H9 (cell line): ENCODE results near the gene CYS1. TPM values are rescaled to one million over a fixed set of nuclear protein-coding genes. Genes with fewer than 3 reads are reported as not detected.
A peak's percentile ranks its signal among the peaks of the same experiment; 100 is the strongest.

ENCODE experiments used
- DNase-seq: peaks from one replicate; pipeline ENCODE4 v3.0.0-alpha.2; 2017
- H2AFZ ChIP-seq: one replicate; pipeline ENCODE4 v1.6.1; 2013; ENCODE audit warnings: mild to moderate bottlenecking, low read length, control low read depth, moderate library complexity
- H2AK5ac ChIP-seq: 2 replicates; pipeline ENCODE4 v1.6.1; 2013; ENCODE audit warnings: low read length, control low read depth, mixed read lengths; ENCODE audit not compliant: insufficient read length
- H2BK120ac ChIP-seq: one replicate; pipeline ENCODE4 v1.6.1; 2013; ENCODE audit warnings: low read depth, mild to moderate bottlenecking, low read length, control low read depth, inconsistent platforms; ENCODE audit not compliant: poor library complexity, severe bottlenecking
- H2BK12ac ChIP-seq: 2 replicates; pipeline ENCODE4 v1.6.1; 2013; ENCODE audit warnings: low read length, control low read depth, mixed read lengths, low read depth; ENCODE audit not compliant: insufficient read length
- H2BK15ac ChIP-seq: 2 replicates; pipeline ENCODE4 v1.6.1; 2013; ENCODE audit warnings: low read depth, low read length, control low read depth
- H2BK20ac ChIP-seq: one replicate; pipeline ENCODE4 v1.6.1; 2013; ENCODE audit warnings: low read depth, mild to moderate bottlenecking, low read length, control low read depth, inconsistent platforms; ENCODE audit not compliant: poor library complexity, severe bottlenecking
- H2BK5ac ChIP-seq: 2 replicates; pipeline ENCODE4 v1.6.1; 2013; ENCODE audit warnings: low read length, control low read depth, mixed read lengths; ENCODE audit not compliant: insufficient read length
- H3K14ac ChIP-seq: 2 replicates; pipeline ENCODE4 v1.6.1; 2013; ENCODE audit warnings: low read length, control low read depth; ENCODE audit not compliant: insufficient read depth
- H3K18ac ChIP-seq: 2 replicates; pipeline ENCODE4 v1.6.1; 2013; ENCODE audit warnings: low read depth, mild to moderate bottlenecking, mixed read lengths, low read length, control low read depth; ENCODE audit not compliant: insufficient read length
- H3K23ac ChIP-seq: 2 replicates; pipeline ENCODE4 v1.6.1; 2013; ENCODE audit warnings: low read length, control low read depth, mixed read lengths, low read depth; ENCODE audit not compliant: insufficient read length
- H3K23me2 ChIP-seq: 2 replicates; pipeline ENCODE4 v1.6.1; 2013; ENCODE audit warnings: low read depth, mild to moderate bottlenecking, mixed read lengths, low read length, control low read depth; ENCODE audit not compliant: insufficient read length, poor library complexity, severe bottlenecking
- H3K27ac ChIP-seq: 2 replicates; pipeline ENCODE4 v1.5.1; 2013; ENCODE audit warnings: low read length, control low read depth, mixed read lengths, low read depth; ENCODE audit not compliant: insufficient read length
- H3K27me3 ChIP-seq: 2 replicates; pipeline ENCODE4 v1.6.1; 2013; ENCODE audit warnings: low read length, control low read depth, inconsistent platforms; ENCODE audit not compliant: insufficient read depth
- H3K4ac ChIP-seq: 2 replicates; pipeline ENCODE4 v1.6.1; 2013; ENCODE audit warnings: low read depth, mild to moderate bottlenecking, control low read depth, inconsistent platforms, low read length, moderate library complexity
- H3K4me1 ChIP-seq: 2 replicates; pipeline ENCODE4 v1.6.1; 2013; ENCODE audit warnings: low read length, control low read depth, inconsistent platforms; ENCODE audit not compliant: insufficient read depth
- H3K4me2 ChIP-seq: 2 replicates; pipeline ENCODE4 v1.6.1; 2013; ENCODE audit warnings: low read length, control low read depth, mixed read lengths; ENCODE audit not compliant: insufficient read length, insufficient read depth
- H3K56ac ChIP-seq: 2 replicates; pipeline ENCODE4 v1.6.1; 2013; ENCODE audit warnings: low read depth, mild to moderate bottlenecking, mixed read lengths, low read length, control low read depth; ENCODE audit not compliant: insufficient read length
- H3K79me1 ChIP-seq: 2 replicates; pipeline ENCODE4 v1.6.1; 2013; ENCODE audit warnings: low read depth, mild to moderate bottlenecking, moderate library complexity, low read length, control low read depth, inconsistent platforms; ENCODE audit not compliant: insufficient read depth, poor library complexity, severe bottlenecking
- H3K79me2 ChIP-seq: 2 replicates; pipeline ENCODE4 v1.6.1; 2013; ENCODE audit warnings: low read length, control low read depth, inconsistent platforms; ENCODE audit not compliant: insufficient read depth
- H3K9ac ChIP-seq: 2 replicates; pipeline ENCODE4 v1.6.1; 2013; ENCODE audit warnings: low read length, control low read depth, mixed read lengths; ENCODE audit not compliant: insufficient read length; ENCODE audit errors: extremely low read depth
- H3K9me3 ChIP-seq: one replicate; pipeline ENCODE4 v1.6.1; 2013; ENCODE audit warnings: low read depth, low read length, inconsistent platforms; ENCODE audit not compliant: control insufficient read depth
- H3T11ph ChIP-seq: one replicate; pipeline ENCODE4 v1.6.1; 2013; ENCODE audit warnings: mild to moderate bottlenecking, low read length, control low read depth, inconsistent platforms
- H4K20me1 ChIP-seq: one replicate; pipeline ENCODE4 v1.6.1; 2013; ENCODE audit not compliant: control insufficient read depth, insufficient read length, insufficient read depth
- H4K5ac ChIP-seq: 2 replicates; pipeline ENCODE4 v1.6.1; 2013; ENCODE audit warnings: low read depth, mild to moderate bottlenecking, mixed read lengths, low read length, control low read depth; ENCODE audit not compliant: insufficient read length
- H4K8ac ChIP-seq: replicated peaks from 2 replicates; pipeline ENCODE4 v1.6.1; 2013; ENCODE audit warnings: low read length, control low read depth, mixed read lengths, low read depth; ENCODE audit not compliant: insufficient read length
- H4K91ac ChIP-seq: 2 replicates; pipeline ENCODE4 v1.6.1; 2013; ENCODE audit warnings: low read depth, mild to moderate bottlenecking, moderate library complexity, mixed read lengths, low read length, control low read depth; ENCODE audit not compliant: insufficient read length
- H3K27ac Mint-ChIP-seq, 3 experiments: 2 replicates in 2 of 3; 3 replicates in 1 of 3; pipeline ENCODE4 v1.8.0; 2020 to 2021; ENCODE audit warnings: mixed read lengths in 3 of 3, mild to moderate bottlenecking in 1 of 3, moderate library complexity in 1 of 3
- H3K27me3 Mint-ChIP-seq: 2 replicates; pipeline ENCODE4 v1.8.0; 2021; ENCODE audit warnings: low read depth, mild to moderate bottlenecking, moderate library complexity, mixed read lengths
- H3K36me3 Mint-ChIP-seq, 3 experiments: 2 replicates in 2 of 3; 3 replicates in 1 of 3; pipeline ENCODE4 v1.8.0; 2020 to 2021; ENCODE audit warnings: low read depth in 3 of 3, mixed read lengths in 3 of 3; ENCODE audit not compliant: insufficient read depth in 1 of 3
- H3K4me1 Mint-ChIP-seq, 2 experiments: 2 replicates each; pipeline ENCODE4 v1.8.0; 2020; ENCODE audit warnings: mixed read lengths in 2 of 2
- H3K4me3 Mint-ChIP-seq, 2 experiments: 2 replicates in 1 of 2; 3 replicates in 1 of 2; pipeline ENCODE4 v1.8.0; 2020 to 2021; ENCODE audit warnings: mild to moderate bottlenecking in 2 of 2, mixed read lengths in 2 of 2, moderate library complexity in 1 of 2
- H3K9me3 Mint-ChIP-seq, 2 experiments: 2 replicates in 1 of 2; 3 replicates in 1 of 2; pipeline ENCODE4 v1.8.0; 2020; ENCODE audit warnings: mild to moderate bottlenecking in 2 of 2, mixed read lengths in 2 of 2, moderate library complexity in 1 of 2
- WGBS: extraction: QIAGEN DNeasy Blood & Tissue Kit; methylation state at CpG from one replicate; pipeline ENCODE4 v1.1.7; 2013; ENCODE audit warnings: missing lambda C conversion rate, low lambda C conversion rate, mixed read lengths; ENCODE audit not compliant: insufficient read length; ENCODE audit errors: extremely low coverage; 5-methylcytosine and 5-hydroxymethylcytosine counted together
- total RNA-seq: library from RNA; stranded (reverse); gene quantifications from 2 replicates; pipeline ENCODE4 v1.2.1, GENCODE V29; 2021
- TF ChIP-seq, protein P1 (sequence below): fragments of 200-600 bp; sonication (generic); conservative IDR thresholded peaks from 3 replicates; pipeline ENCODE4 v1.8.0; 2021; ENCODE audit warnings: antibody characterized with exemption, mild to moderate bottlenecking

The CYS1 gene
- total RNA-seq, 1 experiment from 2014 or later: 0.35 TPM

DNA sequence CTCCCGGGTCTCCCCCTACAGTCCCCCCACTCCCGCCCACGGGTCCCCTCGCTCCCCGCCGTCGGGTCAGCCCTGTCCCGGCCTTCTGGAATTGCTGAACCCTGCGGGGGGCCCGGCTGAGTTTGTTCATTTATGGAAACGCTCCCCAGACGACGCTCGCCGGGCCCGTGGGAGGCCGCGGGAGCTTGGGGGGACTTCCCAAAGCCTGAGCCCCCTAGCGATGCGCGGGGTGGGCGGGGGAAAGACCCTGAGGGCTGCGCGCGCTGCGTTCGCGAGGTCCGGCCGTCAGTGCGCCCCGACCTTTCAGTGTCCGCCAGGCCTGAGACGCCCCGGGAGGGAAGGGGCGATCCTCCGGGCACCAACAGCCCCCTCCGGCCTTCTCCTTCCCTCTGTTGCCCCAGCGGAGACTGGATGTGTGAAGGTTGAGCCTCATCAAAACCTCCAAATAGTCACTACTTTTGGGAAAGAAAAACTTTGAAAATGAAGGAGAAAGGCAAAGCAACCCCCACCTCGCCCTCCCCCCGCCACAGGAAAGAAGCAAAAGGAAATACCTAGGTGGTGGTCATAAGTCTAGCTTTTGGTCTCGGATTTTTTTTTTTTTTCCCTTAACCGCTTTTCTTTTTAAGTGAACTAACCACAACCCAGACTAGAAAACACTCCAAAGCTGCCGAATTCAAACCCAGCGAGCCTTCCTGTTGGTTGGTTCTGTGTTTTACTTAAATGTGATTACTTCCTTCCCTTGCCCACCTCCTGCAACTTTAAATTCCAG is 509 bp upstream of the CYS1 start:
- no peaks in the 10 kb centered on the region for H3K79me1 ChIP-seq
- H3K4ac ChIP-seq: no peak overlapping the region
- H2AFZ ChIP-seq: no peak overlapping the region
- no peak overlapping the region for H3K56ac ChIP-seq
- peaks cover 8% of the 10 kb centered on the region for H3K23me2 ChIP-seq
- no peak overlapping the region for H4K8ac ChIP-seq
- H3K23ac ChIP-seq: no peak overlapping the region
- H3K4me2 ChIP-seq: peak overlapping the region; percentile 58
- DNase-seq: no peak
- no peaks in the 10 kb centered on the region; the same call in 1 of the 2 replicates for H3K4me1 ChIP-seq
- no peaks in the 10 kb centered on the region for H3K9me3 Mint-ChIP-seq
- TF ChIP-seq, protein P1, sequence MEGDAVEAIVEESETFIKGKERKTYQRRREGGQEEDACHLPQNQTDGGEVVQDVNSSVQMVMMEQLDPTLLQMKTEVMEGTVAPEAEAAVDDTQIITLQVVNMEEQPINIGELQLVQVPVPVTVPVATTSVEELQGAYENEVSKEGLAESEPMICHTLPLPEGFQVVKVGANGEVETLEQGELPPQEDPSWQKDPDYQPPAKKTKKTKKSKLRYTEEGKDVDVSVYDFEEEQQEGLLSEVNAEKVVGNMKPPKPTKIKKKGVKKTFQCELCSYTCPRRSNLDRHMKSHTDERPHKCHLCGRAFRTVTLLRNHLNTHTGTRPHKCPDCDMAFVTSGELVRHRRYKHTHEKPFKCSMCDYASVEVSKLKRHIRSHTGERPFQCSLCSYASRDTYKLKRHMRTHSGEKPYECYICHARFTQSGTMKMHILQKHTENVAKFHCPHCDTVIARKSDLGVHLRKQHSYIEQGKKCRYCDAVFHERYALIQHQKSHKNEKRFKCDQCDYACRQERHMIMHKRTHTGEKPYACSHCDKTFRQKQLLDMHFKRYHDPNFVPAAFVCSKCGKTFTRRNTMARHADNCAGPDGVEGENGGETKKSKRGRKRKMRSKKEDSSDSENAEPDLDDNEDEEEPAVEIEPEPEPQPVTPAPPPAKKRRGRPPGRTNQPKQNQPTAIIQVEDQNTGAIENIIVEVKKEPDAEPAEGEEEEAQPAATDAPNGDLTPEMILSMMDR: no peak; the same call in 2 of the 3 replicates
- no peak overlapping the region for H3K27ac ChIP-seq
- H2BK15ac ChIP-seq: no peak overlapping the region
- H3K9ac ChIP-seq: no peak overlapping the region
- no peaks in the 10 kb centered on the region; a peak in 1 of 7 replicates for H3K36me3 Mint-ChIP-seq
- H3K9me3 ChIP-seq: no peaks in the 10 kb centered on the region
- H4K91ac ChIP-seq: no peak overlapping the region
- no peak overlapping the region for H2BK5ac ChIP-seq
- no peak overlapping the region for H3K27ac Mint-ChIP-seq
- WGBS: no CpG with 5 or more reads among the region's 45 CpGs
- no peak overlapping the region for H3K14ac ChIP-seq
- H3K4me1 Mint-ChIP-seq: peaks cover 7 to 27% of the 10 kb centered on the region in 2 experiments
- no peak overlapping the region for H2AK5ac ChIP-seq
- H3K27me3 Mint-ChIP-seq: peaks cover 84% of the 10 kb centered on the region
- no peak overlapping the region for H2BK12ac ChIP-seq
- no peak overlapping the region for H3T11ph ChIP-seq
- H4K20me1 ChIP-seq: no peaks in the 10 kb centered on the region
- no peak overlapping the region for H3K18ac ChIP-seq
- H3K79me2 ChIP-seq: no peaks in the 10 kb centered on the region
- no peak overlapping the region for H2BK20ac ChIP-seq
- peaks cover 9% of the 10 kb centered on the region; the same call in 1 of the 2 replicates for H3K27me3 ChIP-seq
- H4K5ac ChIP-seq: no peak overlapping the region
- peak overlapping the region; percentile 54 to 77 for H3K4me3 Mint-ChIP-seq
- no peak overlapping the region for H2BK120ac ChIP-seq
